K562 (cell line): ENCODE measurements around the gene CYLD. TPM values are rescaled to one million over a fixed set of nuclear protein-coding genes. Genes with fewer than 3 reads are reported as not detected.

ENCODE experiments used
- ATAC-seq: fragments of 200-7000 bp; cut with Tn5 transposase; 3 replicates; pipeline ENCODE4 v1.9.1; 2020; ENCODE audit warnings: moderate library complexity
- BruUV-seq: library from RNA; stranded (reverse); fragments of 400-500 nt; replicated peaks from 2 replicates; lab custom pipeline; 2021; lab: Mats Ljungman, UMichigan
- CTCF ChIA-PET: fragments of 300-600 bp; formaldehyde crosslinking; extraction: SDS; loops from one replicate; lab custom pipeline; 2021; ENCODE audit warnings: low intra/inter-chr PET ratio; lab: Yijun Ruan, JAX
- POLR2A ChIA-PET: fragments of 300-600, 350-650 bp; sonication (Branson Sonifier 250); formaldehyde crosslinking; extraction: SDS; loops from one replicate; lab custom pipeline; 2021; ENCODE audit warnings: antibody characterized with exemption, inconsistent platforms; lab: Yijun Ruan, JAX
- DNase-seq, 4 experiments: peaks; one replicate each; pipeline versions ENCODE4 v3.0.0 to v3.0.0-alpha.2; 2011 to 2018; ENCODE audit warnings: low spot score in 3 of 4, mixed read lengths in 3 of 4; ENCODE audit errors: extremely low read depth in 1 of 4
- FAIRE-seq: peaks from 2 replicates; lab custom pipeline; 2011; peaks lifted over from hg19 to GRCh38; lab: Jason Lieb, UNC
- H2AFZ ChIP-seq: 2 replicates; pipeline ENCODE4 v1.6.0; 2011; ENCODE audit warnings: low read depth, low read length, control low read depth, inconsistent platforms
- H3K27ac ChIP-seq: fragments of 200-600 bp; 3 replicates; pipeline ENCODE4 v1.8.0; 2011; ENCODE audit warnings: low read depth, mild to moderate bottlenecking, control low read depth, inconsistent platforms, low read length, moderate library complexity, mixed read lengths; ENCODE audit errors: extremely low read depth
- H3K27me3 ChIP-seq, 2 experiments: fragments of 300-600 bp in 1 of 2; 2 replicates in 1 of 2; 3 replicates in 1 of 2; pipeline versions ENCODE4 v1.6.0 to v1.8.0; 2011; ENCODE audit warnings: inconsistent platforms in 2 of 2, low read length in 2 of 2, mild to moderate bottlenecking in 1 of 2, mixed read lengths in 1 of 2, moderate library complexity in 1 of 2; ENCODE audit not compliant: control insufficient read depth in 2 of 2, insufficient read depth in 2 of 2
- H3K36me3 ChIP-seq: fragments of 300-600 bp; 3 replicates; pipeline ENCODE4 v1.8.0; 2011; ENCODE audit warnings: mild to moderate bottlenecking, low read length, inconsistent platforms; ENCODE audit not compliant: control insufficient read depth, insufficient read depth
- H3K4me1 ChIP-seq, 2 experiments: fragments of 200-600 bp in 1 of 2; replicated peaks in 1 of 2; 2 replicates in 1 of 2; 3 replicates in 1 of 2; pipeline versions ENCODE4 v1.5.1 to v1.8.0; 2011; ENCODE audit warnings: inconsistent platforms in 2 of 2, low read length in 2 of 2, mild to moderate bottlenecking in 1 of 2, mixed read lengths in 1 of 2, moderate library complexity in 1 of 2; ENCODE audit not compliant: control insufficient read depth in 2 of 2, insufficient read depth in 2 of 2
- H3K4me2 ChIP-seq: 2 replicates; pipeline ENCODE4 v1.6.1; 2011; ENCODE audit warnings: low read length, control low read depth, inconsistent platforms, mixed read lengths; ENCODE audit not compliant: insufficient read depth
- H3K4me3 ChIP-seq: fragments of 200-600 bp; sonication (generic), shearing (Covaris generic); 2 replicates; pipeline ENCODE4 v1.5.1; 2016; ENCODE audit warnings: control low read depth, inconsistent platforms
- H3K79me2 ChIP-seq: fragments of 200-600 bp; 3 replicates; pipeline ENCODE4 v1.8.0; 2011; ENCODE audit warnings: low read length, inconsistent platforms; ENCODE audit not compliant: control insufficient read depth, insufficient read depth
- H3K9ac ChIP-seq, 2 experiments: 2 replicates each; pipeline versions ENCODE4 v1.6.0 to v1.6.1; 2011; ENCODE audit warnings: low read depth in 2 of 2, low read length in 2 of 2, control low read depth in 1 of 2, inconsistent platforms in 1 of 2, mild to moderate bottlenecking in 1 of 2, mixed read lengths in 1 of 2; ENCODE audit not compliant: insufficient read depth in 1 of 2
- H3K9me1 ChIP-seq: one replicate; pipeline ENCODE4 v1.6.0; 2011; ENCODE audit warnings: inconsistent platforms, mild to moderate bottlenecking, low read length, moderate library complexity; ENCODE audit not compliant: control insufficient read depth, insufficient read depth
- H3K9me3 ChIP-seq: replicated peaks from 2 replicates; pipeline ENCODE4 v1.5.1; 2011; ENCODE audit warnings: low read depth, low read length, inconsistent platforms; ENCODE audit not compliant: control insufficient read depth, insufficient read depth
- H4K20me1 ChIP-seq: replicated peaks from 2 replicates; pipeline ENCODE4 v1.6.1; 2011; ENCODE audit warnings: low read length, inconsistent platforms, mixed read lengths; ENCODE audit not compliant: control insufficient read depth, insufficient read depth
- BRF2 ChIP-seq: IDR thresholded peaks from 3 replicates; pipeline ENCODE4 v1.6.1; 2011; ENCODE audit warnings: borderline replicate concordance, mild to moderate bottlenecking; ENCODE audit not compliant: insufficient read length, insufficient read depth
- GMEB1 ChIP-seq: fragments of 250-450 bp; sonication (Bioruptor Pico); IDR thresholded peaks from 2 replicates; pipeline ENCODE4 v1.4.0; 2020; ENCODE audit warnings: mild to moderate bottlenecking
- LEF1 ChIP-seq: fragments of 450-650 bp; IDR thresholded peaks from 2 replicates; pipeline ENCODE4 v1.6.1; 2016; ENCODE audit warnings: mild to moderate bottlenecking
- MLLT1 ChIP-seq, 2 experiments: fragments of 450-650 bp; IDR thresholded peaks; 2 replicates each; pipeline ENCODE4 v1.6.1; 2016
- NFIX ChIP-seq: fragments of 250-450 bp; sonication (Bioruptor Pico); IDR thresholded peaks from 2 replicates; pipeline ENCODE4 v1.4.0; 2020; ENCODE audit warnings: low read depth, mild to moderate bottlenecking, moderate library complexity
- PHTF2 ChIP-seq: fragments of 250-450 bp; sonication (Bioruptor Pico); IDR thresholded peaks from 2 replicates; pipeline ENCODE4 v1.5.0; 2021; ENCODE audit warnings: mild to moderate bottlenecking
- PRPF4 ChIP-seq: fragments of 200-400 bp; formaldehyde crosslinking; IDR thresholded peaks from one replicate; pipeline ENCODE4 v1.6.1; 2017; ENCODE audit warnings: low read length, low read depth, mild to moderate bottlenecking; ENCODE audit not compliant: insufficient read depth, poor library complexity, severe bottlenecking
- ZKSCAN3 ChIP-seq: fragments of 250-450 bp; sonication (Bioruptor Pico); IDR thresholded peaks from 2 replicates; pipeline ENCODE4 v1.4.0; 2020
- ZNF175 ChIP-seq: fragments of 200-800 bp; sonication (Bioruptor generic); IDR thresholded peaks from 2 replicates; pipeline ENCODE4 v1.6.1; 2016; ENCODE audit warnings: low read depth, mild to moderate bottlenecking, missing genetic modification characterization, missing compliant biosample characterization
- ZNF280A ChIP-seq: fragments of 450-650 bp; IDR thresholded peaks from 2 replicates; pipeline ENCODE4 v1.6.1; 2018; ENCODE audit warnings: mild to moderate bottlenecking, low read depth; ENCODE audit not compliant: partially characterized antibody
- ZNF431 ChIP-seq: sonication (generic); formaldehyde crosslinking; IDR thresholded peaks from 2 replicates; pipeline ENCODE4 v1.8.0; 2022; ENCODE audit warnings: mild to moderate bottlenecking, missing genetic modification reagents
- ZNF449 ChIP-seq: fragments of 250-450 bp; sonication (Bioruptor Pico); IDR thresholded peaks from 2 replicates; pipeline ENCODE4 v1.8.0; 2022; ENCODE audit warnings: moderate library complexity, mild to moderate bottlenecking, inconsistent platforms
- ZNF584 ChIP-seq: fragments of 200-800 bp; sonication (Bioruptor generic); IDR thresholded peaks from 2 replicates; pipeline ENCODE4 v1.6.1; 2016; ENCODE audit warnings: low read depth, mild to moderate bottlenecking, missing genetic modification characterization, missing compliant biosample characterization
- WGBS: fragments of 100-300 bp; shearing (Covaris generic); methylation state at CpG from one replicate; pipeline ENCODE4 v1.1.6; 2016; ENCODE audit warnings: low coverage, mixed read lengths; ENCODE audit not compliant: insufficient coverage; ENCODE audit errors: missing lambda C conversion rate; 5-methylcytosine and 5-hydroxymethylcytosine counted together
- in situ Hi-C: fragments of 300-500 bp; cut with MboI; formaldehyde crosslinking; loops from 4 replicates; pipeline ENCODE4 v1.15.0; 2018; ENCODE audit warnings: inconsistent platforms, mixed read lengths
- intact Hi-C: fragments of 100-400 bp; cut with micrococcal nuclease; formaldehyde crosslinking; loops from 2 replicates; pipeline ENCODE4 v1.14.2; 2022
- polyA plus RNA-seq, 8 experiments: library from polyadenylated mRNA; depleted of rRNA in 4 of 8; stranded (reverse) in 5 of 8; unstranded in 3 of 8; fragments of >200 nt; fragmentation: Nextera tagmentation in 2 of 8; fragmentation: Illumina TruSeq in 1 of 8; extraction: Ambion mirVana in 2 of 8; extraction: Trizol in 1 of 8; gene quantifications; 2 replicates each; pipeline versions ENCODE4 v1.2.1 to v1.2.3, GENCODE V29; 2011 to 2014; ENCODE audit warnings: inconsistent platforms in 1 of 8, missing spikeins in 1 of 8
- total RNA-seq, 7 experiments: library from RNA; depleted of rRNA in 6 of 7; stranded (reverse); fragments of >200 nt in 6 of 7; fragmentation: Illumina TruSeq in 2 of 7; extraction: Trizol in 2 of 7; gene quantifications; 2 replicates each; pipeline versions ENCODE4 v1.2.1 to v1.2.3, GENCODE V29; 2011 to 2021; ENCODE audit warnings: low replicate concordance in 1 of 7

The CYLD gene
- total and polyA plus RNA-seq, 9 of the 15 experiments (the other 6 are each of a cell fraction or from before 2014, with no cell fraction given) = 3.4 to 7.4 (median 5.3) TPM

- no peaks in the 10 kb centered on the region for H3K79me2 ChIP-seq
- no peak overlapping the region for H2AFZ ChIP-seq
- H3K9ac ChIP-seq = no peak overlapping the region
- H4K20me1 ChIP-seq = no peaks in the 10 kb centered on the region
- POLR2A ChIA-PET = no interaction called here
- FAIRE-seq (no peak), DNase-seq (no peak), ATAC-seq (no peak)
- in situ Hi-C loops = no loop called here
- CTCF ChIA-PET = no interaction called here
- peaks cover 0 to 13% of the 10 kb centered on the region in 2 experiments; a peak in 3 of 5 replicates for H3K4me1 ChIP-seq
- H3K9me3 ChIP-seq = no peaks in the 10 kb centered on the region
- 2% methylated on average over 4 of the region's 4 CpGs for WGBS
- TF ChIP-seq ZNF280A = no peak
- no peak for TF ChIP-seq MLLT1 (IDR thresholded peaks at IDR 0.05)
- 0 out of 2 replicates have a peak, but pooled peaks have one; percentile 4 for TF ChIP-seq ZNF175 (CRISPR knock-in tag)
- peak; percentile 31; the same call in 1 of the 2 replicates for TF ChIP-seq ZNF584 (CRISPR knock-in tag)
- TF ChIP-seq BRF2 = no peak
- TF ChIP-seq ZNF449 (CRISPR knock-in tag) = no peak
- TF ChIP-seq ZNF431 = no peak
- no peak for TF ChIP-seq GMEB1 (CRISPR knock-in tag)
- no peak for TF ChIP-seq ZKSCAN3 (CRISPR knock-in tag)
- TF ChIP-seq LEF1 = no peak
- no peak for TF ChIP-seq NFIX (CRISPR knock-in tag)
- TF ChIP-seq PRPF4 = no peak
- TF ChIP-seq PHTF2 = no peak
- no peak overlapping the region for H3K4me2 ChIP-seq
- peaks cover 16 to 60% of the 10 kb centered on the region in 2 experiments; a peak in 4 of 5 replicates for H3K27me3 ChIP-seq
- no TSS peak for BruUV-seq
- H3K27ac ChIP-seq = no peak overlapping the region
- intact Hi-C loops = no loop called here
- H3K9me1 ChIP-seq = no peaks in the 10 kb centered on the region
- no peak overlapping the region for H3K4me3 ChIP-seq
- H3K36me3 ChIP-seq = no peaks in the 10 kb centered on the region
Measured at GRCh38 chr16:50712956-50713355, 28.9 kb upstream of the CYLD start.
